ENCODE data around the gene AMH.

DNA sequence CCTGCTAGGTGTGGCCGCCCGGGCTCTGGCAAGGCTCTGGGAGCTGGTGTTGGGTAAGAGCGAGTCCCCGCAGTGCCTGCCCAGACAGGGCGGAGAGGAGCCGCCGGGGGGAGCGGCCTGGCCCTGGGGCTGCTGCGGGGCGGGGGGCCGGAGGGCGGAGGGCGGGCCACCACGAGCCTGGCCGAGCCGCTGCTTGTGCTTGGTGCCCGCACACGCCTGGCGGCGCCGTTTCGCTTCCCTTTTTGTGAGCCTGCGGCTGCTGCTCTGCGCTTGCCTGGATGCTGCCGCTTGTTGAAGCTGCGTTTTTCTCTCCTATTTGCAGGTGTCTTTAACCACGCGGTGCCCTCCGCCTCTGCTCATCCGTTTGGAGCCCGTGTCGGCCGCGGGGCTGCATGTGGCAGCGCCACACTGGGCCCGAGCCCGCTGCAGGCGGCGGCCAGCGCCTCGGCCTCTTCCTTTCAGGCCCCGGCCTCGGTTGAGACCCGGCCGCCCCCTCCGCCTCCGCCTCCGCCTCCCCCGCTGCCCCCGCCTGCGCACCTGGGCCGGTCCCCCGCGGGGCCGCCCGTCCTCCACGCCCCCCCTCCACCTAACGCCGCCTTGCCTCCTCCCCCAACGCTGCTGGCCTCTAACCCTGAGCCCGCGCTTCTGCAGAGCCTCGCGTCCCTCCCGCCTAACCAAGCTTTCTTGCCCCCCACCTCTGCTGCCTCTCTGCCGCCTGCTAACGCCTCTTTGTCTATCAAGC is 21.5 kb upstream of the AMH start:
- TF ChIP-seq, protein P1, sequence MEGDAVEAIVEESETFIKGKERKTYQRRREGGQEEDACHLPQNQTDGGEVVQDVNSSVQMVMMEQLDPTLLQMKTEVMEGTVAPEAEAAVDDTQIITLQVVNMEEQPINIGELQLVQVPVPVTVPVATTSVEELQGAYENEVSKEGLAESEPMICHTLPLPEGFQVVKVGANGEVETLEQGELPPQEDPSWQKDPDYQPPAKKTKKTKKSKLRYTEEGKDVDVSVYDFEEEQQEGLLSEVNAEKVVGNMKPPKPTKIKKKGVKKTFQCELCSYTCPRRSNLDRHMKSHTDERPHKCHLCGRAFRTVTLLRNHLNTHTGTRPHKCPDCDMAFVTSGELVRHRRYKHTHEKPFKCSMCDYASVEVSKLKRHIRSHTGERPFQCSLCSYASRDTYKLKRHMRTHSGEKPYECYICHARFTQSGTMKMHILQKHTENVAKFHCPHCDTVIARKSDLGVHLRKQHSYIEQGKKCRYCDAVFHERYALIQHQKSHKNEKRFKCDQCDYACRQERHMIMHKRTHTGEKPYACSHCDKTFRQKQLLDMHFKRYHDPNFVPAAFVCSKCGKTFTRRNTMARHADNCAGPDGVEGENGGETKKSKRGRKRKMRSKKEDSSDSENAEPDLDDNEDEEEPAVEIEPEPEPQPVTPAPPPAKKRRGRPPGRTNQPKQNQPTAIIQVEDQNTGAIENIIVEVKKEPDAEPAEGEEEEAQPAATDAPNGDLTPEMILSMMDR (IDR thresholded peaks at IDR 0.05) = no peak
- no peak for TF ChIP-seq EP300 (IDR thresholded peaks at IDR 0.05)

Measured in tibial nerve (tissue), 4 donors.